Measurements from ENCODE around the gene SCN8A. TPM values are rescaled to one million over a fixed set of nuclear protein-coding genes. Genes with fewer than 3 reads are reported as not detected.

Gene SCN8A
- total and polyA plus RNA-seq, 9 donors = 0.21 to 2.9 (median 1.5) TPM

GRCh38 chr12:51635346-51635745 lies 44.3 kb downstream of the SCN8A start:
- Histone ChIP-seq H3K27me3 (no peaks in the 10 kb centered on the region), H3K36me3 (no peaks in the 10 kb centered on the region), H3K4me3 (no peak overlapping the region), H3K4me1 (ENCODE audit: insufficient read depth) (no peaks in the 10 kb centered on the region), H3K9me3 (no peaks in the 10 kb centered on the region), H3K27ac (no peak overlapping the region)
- TF ChIP-seq EP300 (IDR thresholded peaks at IDR 0.05) (no peak), CTCF (IDR thresholded peaks at IDR 0.05) (no peak), POLR2A (IDR thresholded peaks at IDR 0.05) (no peak)
- intact Hi-C loops (cut with DNase I) = no loop called here
- 91 to 93% (median 91%) methylated on average over 1 of the region's 1 CpG for WGBS, 3 donors
- DNase-seq = no peak

- WGBS, 3 donors = 88 to 89% (median 88%) methylated on average over 3 of the region's 3 CpGs
- DNase-seq = no peak
- H3K36me3 ChIP-seq = no peaks in the 10 kb centered on the region
- TF ChIP-seq POLR2A (IDR thresholded peaks at IDR 0.05) (no peak), EP300 (IDR thresholded peaks at IDR 0.05) (no peak), CTCF (IDR thresholded peaks at IDR 0.05) (no peak)
- no peak overlapping the region for H3K27ac ChIP-seq
- no peaks in the 10 kb centered on the region for H3K27me3 ChIP-seq
- no peaks in the 10 kb centered on the region for H3K4me1 ChIP-seq (ENCODE audit: insufficient read depth)
- H3K4me3 ChIP-seq = no peak overlapping the region
- intact Hi-C loops (cut with DNase I) = no loop called here
- no peaks in the 10 kb centered on the region for H3K9me3 ChIP-seq
Observed at GRCh38 chr12:51636581-51636980, 45.5 kb downstream of the SCN8A start.

GRCh38 chr12:51636986-51637385 lies 46.0 kb downstream of the SCN8A start:
- no peak for DNase-seq
- intact Hi-C loops (cut with DNase I) = no loop called here
- Histone ChIP-seq H3K4me3 (no peak overlapping the region), H3K27ac (no peak overlapping the region), H3K4me1 (ENCODE audit: insufficient read depth) (no peaks in the 10 kb centered on the region), H3K27me3 (no peaks in the 10 kb centered on the region), H3K9me3 (no peaks in the 10 kb centered on the region), H3K36me3 (no peaks in the 10 kb centered on the region)
- WGBS, 3 donors = 71 to 87% (median 74%) methylated on average over 1 of the region's 1 CpG
- TF ChIP-seq POLR2A (IDR thresholded peaks at IDR 0.05) = no peak
- TF ChIP-seq CTCF (IDR thresholded peaks at IDR 0.05) = no peak
- TF ChIP-seq EP300 (IDR thresholded peaks at IDR 0.05) = no peak

- no peaks in the 10 kb centered on the region for H3K4me1 ChIP-seq (ENCODE audit: insufficient read depth)
- no peaks in the 10 kb centered on the region for H3K9me3 ChIP-seq
- TF ChIP-seq POLR2A (IDR thresholded peaks at IDR 0.05) (no peak), CTCF (IDR thresholded peaks at IDR 0.05) (no peak), EP300 (IDR thresholded peaks at IDR 0.05) (no peak)
- no peaks in the 10 kb centered on the region for H3K27me3 ChIP-seq
- DNase-seq = no peak
- no peak overlapping the region for H3K27ac ChIP-seq
- H3K4me3 ChIP-seq = no peak overlapping the region
- H3K36me3 ChIP-seq = no peaks in the 10 kb centered on the region
- intact Hi-C loops (cut with DNase I) = no loop called here
- WGBS, 3 donors = 92 to 94% (median 94%) methylated on average over 5 of the region's 5 CpGs
Observed at GRCh38 chr12:51639361-51639760, 48.3 kb downstream of the SCN8A start.

DNA sequence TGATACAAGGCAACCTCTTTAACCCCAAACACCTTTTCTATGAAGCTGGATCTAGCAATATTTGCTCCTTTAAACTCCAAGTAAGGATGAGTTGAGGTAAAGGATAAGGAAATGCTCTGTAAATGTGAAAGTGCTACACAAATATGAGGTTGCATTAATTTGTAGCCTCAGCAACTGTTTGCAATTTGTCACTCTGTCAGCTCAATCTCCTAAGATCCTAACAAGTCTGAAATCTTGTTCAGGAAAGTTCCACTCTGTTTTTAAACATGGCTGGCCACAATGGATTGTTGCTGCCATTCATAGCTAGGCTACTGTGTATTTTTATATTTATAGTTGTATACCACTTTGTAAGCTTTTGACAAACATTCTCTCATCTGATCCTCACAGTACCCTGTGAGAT lies 51.3 kb downstream of the SCN8A start:
- TF ChIP-seq CTCF (IDR thresholded peaks at IDR 0.05) (no peak), POLR2A (IDR thresholded peaks at IDR 0.05) (no peak), EP300 (IDR thresholded peaks at IDR 0.05) (no peak)
- Histone ChIP-seq H3K27me3 (no peaks in the 10 kb centered on the region), H3K4me3 (no peak overlapping the region), H3K4me1 (ENCODE audit: insufficient read depth) (no peaks in the 10 kb centered on the region), H3K9me3 (no peaks in the 10 kb centered on the region), H3K36me3 (no peaks in the 10 kb centered on the region), H3K27ac (no peak overlapping the region)
- intact Hi-C loops (cut with DNase I) = no loop called here
- no peak for DNase-seq

Measured in ovary (tissue), 9 donors.